H1 (cell line): ENCODE measurements around the gene LENG1. TPM values are rescaled to one million over a fixed set of nuclear protein-coding genes. Genes with fewer than 3 reads are reported as not detected.

Source experiments
- CTCF ChIA-PET: fragments of 300-600 bp; sonication (Branson Sonifier 250); formaldehyde crosslinking; loops from one replicate; lab custom pipeline; 2021; ENCODE audit not compliant: partially characterized antibody; lab: Charles Lee
- POLR2A ChIA-PET: fragments of 300-600 bp; sonication (Branson Sonifier 250); formaldehyde crosslinking; loops from one replicate; lab custom pipeline; 2021; ENCODE audit warnings: inconsistent platforms; ENCODE audit not compliant: partially characterized antibody; lab: Charles Lee
- DNase-seq, 2 experiments: peaks; one replicate each; pipeline versions ENCODE4 v3.0.0 to v3.0.0-alpha.2; 2010 to 2022; ENCODE audit warnings: low spot score in 2 of 2, low read depth in 1 of 2, mixed read lengths in 1 of 2
- FAIRE-seq: peaks from 2 replicates; lab custom pipeline; 2011; peaks lifted over from hg19 to GRCh38; lab: Jason Lieb, UNC
- H2AFZ ChIP-seq: 2 replicates; pipeline ENCODE4 v1.8.1; 2012; ENCODE audit warnings: low read length, inconsistent platforms
- H2AK5ac ChIP-seq: 2 replicates; pipeline ENCODE4 v1.6.1; 2013; ENCODE audit warnings: low read depth, low read length
- H2BK120ac ChIP-seq: replicated peaks from 2 replicates; pipeline ENCODE3; 2013; ENCODE audit warnings: low read depth, low read length, inconsistent platforms
- H2BK12ac ChIP-seq: 2 replicates; pipeline ENCODE4 v1.6.1; 2013; ENCODE audit warnings: low read depth, low read length
- H2BK15ac ChIP-seq: 2 replicates; pipeline ENCODE4 v1.6.1; 2013; ENCODE audit warnings: low read length
- H2BK20ac ChIP-seq: 2 replicates; pipeline ENCODE4 v1.6.1; 2013; ENCODE audit warnings: low read length
- H2BK5ac ChIP-seq: 2 replicates; pipeline ENCODE4 v1.6.1; 2013; ENCODE audit warnings: low read depth, low read length
- H3K14ac ChIP-seq: 2 replicates; pipeline ENCODE4 v1.6.1; 2013; ENCODE audit warnings: inconsistent platforms; ENCODE audit not compliant: insufficient read length
- H3K18ac ChIP-seq: 2 replicates; pipeline ENCODE4 v1.6.1; 2013; ENCODE audit warnings: low read length; ENCODE audit errors: extremely low read depth
- H3K23ac ChIP-seq: 2 replicates; pipeline ENCODE4 v1.6.1; 2013; ENCODE audit warnings: inconsistent platforms; ENCODE audit not compliant: insufficient read length
- H3K23me2 ChIP-seq: 2 replicates; pipeline ENCODE4 v1.6.1; 2013; ENCODE audit warnings: low read depth, low read length
- H3K27ac ChIP-seq: 2 replicates; pipeline ENCODE4 v1.6.1; 2011; ENCODE audit warnings: low read depth, low read length, inconsistent platforms
- H3K27me3 ChIP-seq, 4 experiments: replicated peaks in 1 of 4; 1 replicate in 1 of 4; 2 replicates in 3 of 4; pipeline versions ENCODE4 v1.6.1 to v1.8.1; 2011 to 2013; ENCODE audit warnings: low read length in 3 of 4, mild to moderate bottlenecking in 3 of 4, inconsistent platforms in 2 of 4, mixed read lengths in 2 of 4, moderate library complexity in 1 of 4; ENCODE audit not compliant: control insufficient read depth in 3 of 4, insufficient read depth in 3 of 4; ENCODE audit errors: extremely low read depth in 1 of 4
- H3K36me3 ChIP-seq, 4 experiments: 2 replicates each; pipeline versions ENCODE4 v1.6.1 to v1.8.1; 2011 to 2013; ENCODE audit warnings: mild to moderate bottlenecking in 4 of 4, low read length in 3 of 4, moderate library complexity in 2 of 4, control low read depth in 1 of 4, inconsistent platforms in 1 of 4; ENCODE audit not compliant: insufficient read depth in 4 of 4, control insufficient read depth in 2 of 4
- H3K4ac ChIP-seq: replicated peaks from 2 replicates; pipeline ENCODE3; 2013; ENCODE audit warnings: low read length, low read depth, mixed read lengths, inconsistent platforms; ENCODE audit not compliant: insufficient read length
- H3K4me1 ChIP-seq, 4 experiments: replicated peaks in 1 of 4; 1 replicate in 1 of 4; 2 replicates in 3 of 4; pipeline versions ENCODE4 v1.6.1 to v1.8.1; 2011 to 2013; ENCODE audit warnings: low read length in 3 of 4, inconsistent platforms in 2 of 4, mixed read lengths in 1 of 4; ENCODE audit not compliant: insufficient read depth in 4 of 4, control insufficient read depth in 3 of 4
- H3K4me2 ChIP-seq, 2 experiments: 2 replicates each; pipeline versions ENCODE4 v1.6.1 to v1.8.1; 2011 to 2013; ENCODE audit warnings: low read depth in 2 of 2, low read length in 2 of 2, control low read depth in 1 of 2, inconsistent platforms in 1 of 2, mild to moderate bottlenecking in 1 of 2; ENCODE audit not compliant: insufficient read depth in 1 of 2
- H3K4me3 ChIP-seq, 4 experiments: fragments of 200-600, 300-600 bp in 1 of 4; sonication (generic), shearing (Covaris generic), sonication (Bioruptor Twin) in 1 of 4; 2 replicates each; pipeline versions ENCODE4 v1.5.1 to v1.8.1; 2011 to 2016; ENCODE audit warnings: low read length in 4 of 4, low read depth in 3 of 4, control low read depth in 2 of 4, inconsistent platforms in 2 of 4, mild to moderate bottlenecking in 2 of 4, mixed read lengths in 1 of 4, moderate library complexity in 1 of 4; ENCODE audit not compliant: insufficient read depth in 2 of 4; ENCODE audit errors: extremely low read depth in 1 of 4
- H3K56ac ChIP-seq: replicated peaks from 2 replicates; pipeline ENCODE3; 2013; ENCODE audit warnings: low read depth, mild to moderate bottlenecking, mixed read lengths, low read length, inconsistent platforms; ENCODE audit not compliant: insufficient read length
- H3K79me1 ChIP-seq: 2 replicates; pipeline ENCODE4 v1.6.1; 2013; ENCODE audit warnings: low read depth, low read length, control low read depth
- H3K79me2 ChIP-seq, 2 experiments: 2 replicates each; pipeline versions ENCODE4 v1.6.1 to v1.8.1; 2012 to 2013; ENCODE audit warnings: low read length in 2 of 2, mild to moderate bottlenecking in 2 of 2, inconsistent platforms in 1 of 2; ENCODE audit not compliant: insufficient read depth in 2 of 2, control insufficient read depth in 1 of 2
- H3K9ac ChIP-seq, 4 experiments: replicated peaks in 1 of 4; 1 replicate in 1 of 4; 2 replicates in 3 of 4; pipeline versions ENCODE4 v1.6.1 to v1.8.1; 2011 to 2013; ENCODE audit warnings: low read depth in 3 of 4, low read length in 3 of 4, control low read depth in 2 of 4, mild to moderate bottlenecking in 2 of 4, moderate library complexity in 2 of 4, inconsistent platforms in 1 of 4; ENCODE audit errors: extremely low read depth in 1 of 4
- H3K9me3 ChIP-seq, 2 experiments: 2 replicates each; pipeline versions ENCODE4 v1.6.1 to v1.8.1; 2012 to 2013; ENCODE audit warnings: mild to moderate bottlenecking in 2 of 2, moderate library complexity in 2 of 2, control low read depth in 1 of 2, inconsistent platforms in 1 of 2, low read depth in 1 of 2, low read length in 1 of 2, mixed read lengths in 1 of 2; ENCODE audit not compliant: insufficient read depth in 2 of 2
- H4K20me1 ChIP-seq, 2 experiments: replicated peaks in 1 of 2; 2 replicates each; pipeline versions ENCODE3 to v1.8.1; 2011 to 2013; ENCODE audit warnings: inconsistent platforms in 2 of 2, low read length in 2 of 2, mild to moderate bottlenecking in 1 of 2; ENCODE audit not compliant: insufficient read depth in 2 of 2, control insufficient read depth in 1 of 2
- H4K5ac ChIP-seq: 2 replicates; pipeline ENCODE4 v1.6.1; 2013; ENCODE audit warnings: low read length, low read depth, mixed read lengths, inconsistent platforms; ENCODE audit not compliant: insufficient read length
- H4K8ac ChIP-seq: 2 replicates; pipeline ENCODE4 v1.8.0; 2013; ENCODE audit warnings: mild to moderate bottlenecking, moderate library complexity, low read length, inconsistent platforms; ENCODE audit not compliant: insufficient read depth; ENCODE audit errors: extremely low read depth
- H4K91ac ChIP-seq: replicated peaks from 2 replicates; pipeline ENCODE3; 2013; ENCODE audit warnings: low read length, mixed read lengths, inconsistent platforms; ENCODE audit not compliant: insufficient read length
- POLR2A ChIP-seq, 2 experiments: IDR thresholded peaks; 1 replicate in 1 of 2; 2 replicates in 1 of 2; pipeline ENCODE4 v1.6.1; 2011; ENCODE audit warnings: low read depth in 2 of 2, low read length in 2 of 2, mild to moderate bottlenecking in 2 of 2; ENCODE audit errors: control extremely low read depth in 1 of 2
- POLR2AphosphoS5 ChIP-seq: IDR thresholded peaks from 2 replicates; pipeline ENCODE4 v1.6.1; 2011; ENCODE audit warnings: low read depth, low read length
- YY1 ChIP-seq: IDR thresholded peaks from 2 replicates; pipeline ENCODE4 v1.6.1; 2011; ENCODE audit warnings: low read depth, mild to moderate bottlenecking, low read length
- WGBS, 2 experiments: shearing (Covaris generic) in 1 of 2; methylation state at CpG; one replicate each; pipeline versions ENCODE4 v1.1.6 to v1.1.7; 2013 to 2015; ENCODE audit warnings: low lambda C conversion rate in 2 of 2, mixed read lengths in 2 of 2, inconsistent platforms in 1 of 2, low coverage in 1 of 2, missing lambda C conversion rate in 1 of 2; ENCODE audit not compliant: insufficient replicate concordance in 2 of 2, insufficient coverage in 1 of 2, insufficient read length in 1 of 2; ENCODE audit errors: extremely low coverage in 1 of 2, missing lambda C conversion rate in 1 of 2; 5-methylcytosine and 5-hydroxymethylcytosine counted together
- polyA plus RNA-seq, 7 experiments: library from polyadenylated mRNA; depleted of rRNA in 3 of 7; stranded (reverse) in 5 of 7; unstranded in 2 of 7; fragments of >200 nt in 5 of 7; fragments of 200-250 nt in 2 of 7; gene quantifications; 1 replicate in 5 of 7; 2 replicates in 1 of 7; 4 replicates in 1 of 7; pipeline versions ENCODE4 v1.2.1 to v1.2.3, GENCODE V29; 2011 to 2013; ENCODE audit warnings: missing spikeins in 2 of 7, mixed read lengths in 2 of 7
- total RNA-seq: library from RNA; stranded (reverse); fragmentation: NEBNext Ultra II Directional; extraction: Animal tissue kit (Norgen Biotek cat#: 25700); gene quantifications from 2 replicates; pipeline ENCODE4 v1.2.1, GENCODE V29; 2021

The LENG1 gene
- total and polyA plus RNA-seq, 2 of the 8 experiments (the other 6 are each of a cell fraction or from before 2014, with no cell fraction given) = 1.2 to 4.4 TPM

DNA sequence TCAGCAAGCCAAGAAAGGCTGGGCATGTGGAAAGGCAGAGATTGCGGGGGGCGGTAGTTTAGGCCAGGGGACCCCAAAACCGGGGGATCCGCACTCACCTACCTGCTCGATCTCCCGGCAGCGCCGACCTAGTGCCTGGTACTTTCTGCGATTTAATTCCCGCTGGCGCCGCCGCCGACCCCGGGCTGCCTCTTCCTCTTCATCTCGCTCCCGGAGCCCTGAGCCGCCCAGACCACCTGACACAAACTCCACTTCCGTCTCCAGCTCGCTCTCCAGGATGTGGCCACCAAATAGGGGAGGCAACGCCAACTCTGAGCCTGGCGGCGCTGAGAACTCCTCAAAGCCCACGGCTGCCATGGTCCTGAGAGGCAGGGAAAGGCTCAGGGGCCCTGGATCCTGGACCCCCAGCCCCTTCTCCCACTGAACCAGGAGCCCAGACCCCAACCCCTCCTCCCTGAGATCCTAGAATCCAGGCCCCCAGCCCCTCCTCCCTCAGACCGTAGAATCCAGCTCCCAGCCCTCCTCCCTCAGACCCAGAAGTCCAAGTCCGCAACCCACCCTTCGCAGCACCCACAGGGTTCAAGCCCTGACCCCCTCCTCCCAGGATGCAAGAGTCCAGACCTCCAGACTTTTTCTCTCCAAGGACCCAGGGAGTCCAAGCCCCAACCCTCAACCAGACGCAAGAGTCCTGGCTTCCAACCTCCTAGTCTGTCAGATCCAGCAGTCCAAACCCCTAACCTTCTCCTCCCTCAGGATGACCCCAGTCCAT is 45.0 kb downstream of the LENG1 start:
- Histone ChIP-seq H3K79me2 (peaks cover 0 to 10% of the 10 kb centered on the region in 2 experiments; a peak in 2 of 4 replicates), H3K14ac (no peak overlapping the region), H3K79me1 (peaks cover 9% of the 10 kb centered on the region), H3K56ac (no peak overlapping the region), H4K8ac (no peak overlapping the region), H2AK5ac (no peak overlapping the region), H2BK12ac (no peak overlapping the region), H3K27ac (no peak overlapping the region), H3K27me3 (no peaks in the 10 kb centered on the region), H2BK5ac (no peak overlapping the region), H3K23ac (no peak overlapping the region), H3K4me3 (peak overlapping the region; percentile 74 to 100 (median 94)), H2BK15ac (no peak overlapping the region), H2BK120ac (no peak overlapping the region), H4K5ac (no peak overlapping the region), H4K91ac (no peak overlapping the region), H3K23me2 (peaks cover 7% of the 10 kb centered on the region), H3K9me3 (no peaks in the 10 kb centered on the region), H3K4ac (no peak overlapping the region), H3K9ac (peak overlapping the region in 3 of 4 experiments; percentile 73 to 94 (median 91); a peak in 4 of 7 replicates), H3K18ac (no peak overlapping the region), H4K20me1 (peaks cover 0 to 5% of the 10 kb centered on the region in 2 experiments), H2BK20ac (no peak overlapping the region), H3K36me3 (peaks cover 5 to 23% (median 18%) of the 10 kb centered on the region in 4 experiments; a peak in 7 of 8 replicates), H2AFZ (0 out of 2 replicates have a peak overlapping the region, but pooled peaks have one; percentile 2), H3K4me1 (peaks cover 0 to 7% (median 2%) of the 10 kb centered on the region in 4 experiments; a peak in 3 of 7 replicates), H3K4me2 (peak overlapping the region; percentile 77 to 81)
- 62% methylated on average over 25 of the region's 28 CpGs; no CpG with 5 or more reads in 1 of the 2 experiments for whole genome bisulfite sequencing, 2 experiments
- ChIA-PET POLR2A (interaction anchor here (0.7 to 6.6 kb wide), 26 partner anchors 9 to 305 kb away, joined by 3 to 116 read pairs (median 5); partner anchors contain the start of genes CNOT3, LENG1, MYADM and NDUFA3), CTCF (interaction anchor here (0.6 to 1.5 kb wide), 3 partner anchors 15 to 1568 kb away, joined by 3 to 4 read pairs (median 3); no protein-coding TSS in a partner anchor)
- FAIRE-seq (no peak), DNase-seq (peak in 1 of 2 experiments; percentile 49)
- TF ChIP-seq YY1 (no peak), POLR2A (IDR thresholded peaks at IDR 0.05; ENCODE audit: control extremely low read depth in 1 of 2, low read depth in 2 of 2, low read length in 2 of 2) (peak; percentile 51 to 53; a peak in 2 of 3 replicates), POLR2AphosphoS5 (peak; percentile 51; the same call in 1 of the 2 replicates)
